ENCODE data around the gene ING5.

DNA sequence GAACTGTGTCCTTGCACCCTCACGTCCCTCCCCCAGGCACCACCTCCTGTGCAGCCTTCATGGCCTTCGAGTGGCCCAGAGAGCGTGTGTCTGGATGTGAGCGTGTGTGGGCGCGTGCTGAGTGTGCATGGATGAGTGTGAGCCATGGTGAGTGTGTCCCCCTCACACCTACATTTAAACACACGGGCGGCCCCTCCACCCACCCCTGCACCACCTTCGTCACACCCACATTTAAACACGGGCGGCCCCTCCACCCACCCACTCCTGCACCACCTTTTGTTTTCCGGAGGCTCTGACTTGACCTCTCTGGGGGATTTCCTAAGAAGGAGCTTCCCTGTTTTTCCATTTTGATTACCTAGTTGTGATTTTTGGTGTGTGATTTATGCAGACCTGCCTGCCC is 33.0 kb upstream of the ING5 start:
- TF ChIP-seq, protein P1, sequence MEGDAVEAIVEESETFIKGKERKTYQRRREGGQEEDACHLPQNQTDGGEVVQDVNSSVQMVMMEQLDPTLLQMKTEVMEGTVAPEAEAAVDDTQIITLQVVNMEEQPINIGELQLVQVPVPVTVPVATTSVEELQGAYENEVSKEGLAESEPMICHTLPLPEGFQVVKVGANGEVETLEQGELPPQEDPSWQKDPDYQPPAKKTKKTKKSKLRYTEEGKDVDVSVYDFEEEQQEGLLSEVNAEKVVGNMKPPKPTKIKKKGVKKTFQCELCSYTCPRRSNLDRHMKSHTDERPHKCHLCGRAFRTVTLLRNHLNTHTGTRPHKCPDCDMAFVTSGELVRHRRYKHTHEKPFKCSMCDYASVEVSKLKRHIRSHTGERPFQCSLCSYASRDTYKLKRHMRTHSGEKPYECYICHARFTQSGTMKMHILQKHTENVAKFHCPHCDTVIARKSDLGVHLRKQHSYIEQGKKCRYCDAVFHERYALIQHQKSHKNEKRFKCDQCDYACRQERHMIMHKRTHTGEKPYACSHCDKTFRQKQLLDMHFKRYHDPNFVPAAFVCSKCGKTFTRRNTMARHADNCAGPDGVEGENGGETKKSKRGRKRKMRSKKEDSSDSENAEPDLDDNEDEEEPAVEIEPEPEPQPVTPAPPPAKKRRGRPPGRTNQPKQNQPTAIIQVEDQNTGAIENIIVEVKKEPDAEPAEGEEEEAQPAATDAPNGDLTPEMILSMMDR (IDR thresholded peaks at IDR 0.05; ENCODE audit: insufficient read depth, low read length, poor library complexity, severe bottlenecking) = no peak
- no peak for TF ChIP-seq EZH2phosphoT487 (conservative IDR thresholded peaks at IDR 0.05; ENCODE audit: low read length)
